ENCODE results near the gene NFIB. TPM values are rescaled to one million over a fixed set of nuclear protein-coding genes. Genes with fewer than 3 reads are reported as not detected.

Gene NFIB
- total RNA-seq, 1 experiment from 2014 or later = 14.3 TPM

DNA sequence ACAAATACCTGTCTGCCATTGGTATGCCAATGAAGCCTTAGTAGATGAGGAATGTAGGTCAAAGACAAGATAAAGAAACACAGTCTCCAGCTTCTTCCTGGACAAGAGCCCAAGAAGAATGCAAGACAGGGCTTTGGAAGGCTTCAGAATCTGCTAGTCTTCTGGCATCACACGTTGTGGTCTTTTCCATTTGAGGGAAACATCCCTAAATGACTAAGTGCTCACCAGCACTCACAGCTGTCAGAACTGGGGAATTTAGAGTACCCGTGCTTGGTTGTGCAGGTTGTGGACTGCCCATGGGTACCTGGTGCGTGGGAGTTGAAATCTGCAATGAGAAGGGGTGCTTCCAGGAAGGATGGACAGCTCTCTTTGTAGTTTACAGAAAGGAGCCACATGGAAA is 27.1 kb upstream of the NFIB start:
- Histone ChIP-seq H3K79me1 (ENCODE audit: insufficient read depth, low read depth, low read length, poor library complexity, severe bottlenecking) (no peaks in the 10 kb centered on the region), H3K4ac (ENCODE audit: low read depth, low read length) (no peak overlapping the region), H3K79me2 (ENCODE audit: insufficient read depth, low read length) (no peaks in the 10 kb centered on the region), H4K20me1 (ENCODE audit: control insufficient read depth, insufficient read depth, insufficient read length) (no peaks in the 10 kb centered on the region), H2BK15ac (ENCODE audit: low read depth, low read length) (no peak overlapping the region), H2AFZ (ENCODE audit: low read length) (no peak overlapping the region), H3K56ac (ENCODE audit: insufficient read length, low read depth, low read length) (no peak overlapping the region), H3K4me2 (ENCODE audit: insufficient read depth, insufficient read length, low read length) (peak overlapping the region; percentile 14), H2BK12ac (ENCODE audit: insufficient read length, low read depth, low read length) (no peak overlapping the region), H3K23ac (ENCODE audit: insufficient read length, low read depth, low read length) (no peak overlapping the region), H3K27ac (ENCODE audit: insufficient read length, low read depth, low read length) (no peak overlapping the region), H3K9me3 (ENCODE audit: control insufficient read depth, low read depth, low read length) (no peaks in the 10 kb centered on the region), H4K91ac (ENCODE audit: insufficient read length, low read depth, low read length) (no peak overlapping the region), H3T11ph (ENCODE audit: low read length) (no peak overlapping the region), H3K27me3 (ENCODE audit: insufficient read depth, low read length) (peaks cover 5% of the 10 kb centered on the region; the same call in 1 of the 2 replicates), H2AK5ac (ENCODE audit: insufficient read length, low read length) (no peak overlapping the region), H3K9ac (ENCODE audit: extremely low read depth, insufficient read length, low read length) (no peak overlapping the region), H2BK5ac (ENCODE audit: insufficient read length, low read length) (no peak overlapping the region), H4K5ac (ENCODE audit: insufficient read length, low read depth, low read length) (no peak overlapping the region), H4K8ac (replicated peaks; ENCODE audit: insufficient read length, low read depth, low read length) (no peak overlapping the region), H3K4me1 (ENCODE audit: insufficient read depth, low read length) (peaks cover 14% of the 10 kb centered on the region), H3K23me2 (ENCODE audit: insufficient read length, low read depth, low read length, poor library complexity, severe bottlenecking) (peaks cover 13% of the 10 kb centered on the region), H2BK120ac (ENCODE audit: low read depth, low read length, poor library complexity, severe bottlenecking) (no peak overlapping the region), H3K18ac (ENCODE audit: insufficient read length, low read depth, low read length) (no peak overlapping the region), H3K14ac (ENCODE audit: insufficient read depth, low read length) (no peak overlapping the region), H2BK20ac (ENCODE audit: low read depth, low read length, poor library complexity, severe bottlenecking) (no peak overlapping the region)
- Mint-ChIP-seq H3K27me3 (ENCODE audit: low read depth) (peaks cover 31% of the 10 kb centered on the region), H3K4me3 (no peak overlapping the region), H3K36me3 (ENCODE audit: insufficient read depth in 1 of 3, low read depth in 3 of 3) (no peaks in the 10 kb centered on the region), H3K9me3 (no peaks in the 10 kb centered on the region), H3K27ac (no peak overlapping the region), H3K4me1 (peaks cover 22 to 30% of the 10 kb centered on the region in 2 experiments)
- no CpG with 5 or more reads among the region's 3 CpGs for WGBS (ENCODE audit: extremely low coverage, insufficient read length, low lambda C conversion rate)
- TF ChIP-seq, protein P1, sequence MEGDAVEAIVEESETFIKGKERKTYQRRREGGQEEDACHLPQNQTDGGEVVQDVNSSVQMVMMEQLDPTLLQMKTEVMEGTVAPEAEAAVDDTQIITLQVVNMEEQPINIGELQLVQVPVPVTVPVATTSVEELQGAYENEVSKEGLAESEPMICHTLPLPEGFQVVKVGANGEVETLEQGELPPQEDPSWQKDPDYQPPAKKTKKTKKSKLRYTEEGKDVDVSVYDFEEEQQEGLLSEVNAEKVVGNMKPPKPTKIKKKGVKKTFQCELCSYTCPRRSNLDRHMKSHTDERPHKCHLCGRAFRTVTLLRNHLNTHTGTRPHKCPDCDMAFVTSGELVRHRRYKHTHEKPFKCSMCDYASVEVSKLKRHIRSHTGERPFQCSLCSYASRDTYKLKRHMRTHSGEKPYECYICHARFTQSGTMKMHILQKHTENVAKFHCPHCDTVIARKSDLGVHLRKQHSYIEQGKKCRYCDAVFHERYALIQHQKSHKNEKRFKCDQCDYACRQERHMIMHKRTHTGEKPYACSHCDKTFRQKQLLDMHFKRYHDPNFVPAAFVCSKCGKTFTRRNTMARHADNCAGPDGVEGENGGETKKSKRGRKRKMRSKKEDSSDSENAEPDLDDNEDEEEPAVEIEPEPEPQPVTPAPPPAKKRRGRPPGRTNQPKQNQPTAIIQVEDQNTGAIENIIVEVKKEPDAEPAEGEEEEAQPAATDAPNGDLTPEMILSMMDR (conservative IDR thresholded peaks at IDR 0.05) = no peak
- no peak for DNase-seq

All from H9 (cell line).